Measurements from ENCODE around the gene CPTP. TPM values are rescaled to one million over a fixed set of nuclear protein-coding genes. Genes with fewer than 3 reads are reported as not detected.
A peak's percentile ranks its signal among the peaks of the same experiment; 100 is the strongest.

The CPTP gene
- total and polyA plus RNA-seq, 2 of the 13 experiments (the other 11 are each of a cell fraction or from before 2014, with no cell fraction given), result 5.5 to 9.3 TPM

DNA sequence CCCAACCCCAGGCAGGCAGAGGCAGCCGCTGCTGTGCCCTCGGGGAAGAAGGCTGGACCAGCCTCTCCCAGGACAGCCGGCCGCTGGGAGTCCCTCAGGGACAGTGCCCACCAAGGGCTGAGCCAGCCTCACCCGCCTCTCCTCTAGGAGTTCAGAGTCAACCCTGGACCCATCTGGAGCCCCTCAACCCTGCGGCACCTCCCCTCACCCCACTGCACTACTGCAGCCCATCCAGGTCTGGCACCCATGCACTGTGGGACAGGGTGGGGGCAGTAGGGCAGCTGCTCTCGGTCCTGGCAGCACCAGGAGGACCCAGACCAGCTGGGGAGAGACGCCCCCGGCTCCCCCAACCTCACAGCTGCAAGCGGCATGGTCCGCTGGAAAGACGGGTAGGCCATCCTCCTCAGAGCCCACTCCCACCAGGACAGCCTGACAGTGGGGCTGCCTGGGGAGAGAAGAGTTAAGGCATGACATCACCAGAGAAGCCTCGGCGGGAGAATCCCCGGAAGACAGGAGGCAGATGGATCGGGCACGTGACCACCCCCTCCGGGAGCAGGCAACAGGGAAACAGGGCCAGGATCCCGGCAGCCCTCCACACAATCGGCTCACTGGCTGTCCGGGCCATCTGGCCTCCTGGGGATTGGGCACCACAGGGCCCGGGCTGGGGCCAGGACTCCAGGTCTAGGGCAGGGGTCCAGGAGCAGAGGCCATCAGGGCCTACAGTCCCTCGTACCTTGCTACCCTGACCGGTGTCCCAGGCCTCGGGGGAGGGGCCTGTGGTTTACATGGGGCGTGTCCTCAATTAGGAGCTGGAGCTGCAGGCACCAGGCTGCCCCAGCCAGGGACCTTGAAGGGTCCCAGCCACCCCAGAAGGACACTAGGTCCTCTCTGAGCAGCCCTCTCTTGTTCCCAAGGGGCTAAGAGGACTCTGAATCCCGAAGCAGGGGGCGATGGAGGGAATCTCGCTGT is 20.0 kb upstream of the CPTP start (continued):
- TF ChIP-seq ZNF530 (CRISPR knock-in tag; IDR thresholded peaks at IDR 0.05; ENCODE audit: low read depth) (no peak), AHDC1 (CRISPR knock-in tag; IDR thresholded peaks at IDR 0.05; ENCODE audit: borderline replicate concordance) (no peak), ZNF780A (CRISPR knock-in tag; IDR thresholded peaks at IDR 0.05) (0 out of 2 replicates have a peak, but pooled peaks have one; percentile 27), ZNF747 (CRISPR knock-in tag; IDR thresholded peaks at IDR 0.05; ENCODE audit: borderline replicate concordance) (no peak), SSRP1 (CRISPR knock-in tag; IDR thresholded peaks at IDR 0.05) (0 out of 2 replicates have a peak, but pooled peaks have one; percentile 39), ZNF564 (CRISPR knock-in tag; IDR thresholded peaks at IDR 0.05) (no peak; the same call in 1 of the 2 replicates), HMG20B (CRISPR knock-in tag; conservative IDR thresholded peaks at IDR 0.05) (no peak), ZBTB38 (CRISPR knock-in tag; IDR thresholded peaks at IDR 0.05) (no peak), KAT8 (CRISPR knock-in tag; IDR thresholded peaks at IDR 0.05) (no peak), GMEB2 (CRISPR knock-in tag; IDR thresholded peaks at IDR 0.05; ENCODE audit: low read depth) (no peak), TOPORS (CRISPR knock-in tag; IDR thresholded peaks at IDR 0.05) (0 out of 2 replicates have a peak, but pooled peaks have one; percentile 39), PRDM4 (CRISPR knock-in tag; IDR thresholded peaks at IDR 0.05; ENCODE audit: borderline replicate concordance) (no peak), TEAD2 (CRISPR knock-in tag; IDR thresholded peaks at IDR 0.05) (no peak), ZNF274 (CRISPR knock-in tag; IDR thresholded peaks at IDR 0.05) (no peak), ZNF670 (CRISPR knock-in tag; IDR thresholded peaks at IDR 0.05; ENCODE audit: borderline replicate concordance) (no peak), MLLT10 (CRISPR knock-in tag; IDR thresholded peaks at IDR 0.05) (no peak)
- TF ChIP-seq, protein P1, sequence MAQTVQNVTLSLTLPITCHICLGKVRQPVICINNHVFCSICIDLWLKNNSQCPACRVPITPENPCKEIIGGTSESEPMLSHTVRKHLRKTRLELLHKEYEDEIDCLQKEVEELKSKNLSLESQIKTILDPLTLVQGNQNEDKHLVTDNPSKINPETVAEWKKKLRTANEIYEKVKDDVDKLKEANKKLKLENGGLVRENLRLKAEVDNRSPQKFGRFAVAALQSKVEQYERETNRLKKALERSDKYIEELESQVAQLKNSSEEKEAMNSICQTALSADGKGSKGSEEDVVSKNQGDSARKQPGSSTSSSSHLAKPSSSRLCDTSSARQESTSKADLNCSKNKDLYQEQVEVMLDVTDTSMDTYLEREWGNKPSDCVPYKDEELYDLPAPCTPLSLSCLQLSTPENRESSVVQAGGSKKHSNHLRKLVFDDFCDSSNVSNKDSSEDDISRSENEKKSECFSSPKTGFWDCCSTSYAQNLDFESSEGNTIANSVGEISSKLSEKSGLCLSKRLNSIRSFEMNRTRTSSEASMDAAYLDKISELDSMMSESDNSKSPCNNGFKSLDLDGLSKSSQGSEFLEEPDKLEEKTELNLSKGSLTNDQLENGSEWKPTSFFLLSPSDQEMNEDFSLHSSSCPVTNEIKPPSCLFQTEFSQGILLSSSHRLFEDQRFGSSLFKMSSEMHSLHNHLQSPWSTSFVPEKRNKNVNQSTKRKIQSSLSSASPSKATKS (CRISPR knock-in tag; IDR thresholded peaks at IDR 0.05), result no peak
